GM08714 (cell line): Measurements from ENCODE around the gene CREBZF.
"Not testable (repeated sequence)": the region's sequence is repeated elsewhere in the genome, so short reads cannot be mapped to it uniquely, and the experiment has no call there.

Experiments
- H3K4me3 ChIP-seq: fragments of 200-500 bp; sonication (Bioruptor generic); 2 replicates; pipeline ENCODE4 v1.5.1; 2014; ENCODE audit warnings: mild to moderate bottlenecking, low read length, inconsistent platforms
- ZNF274 ChIP-seq: IDR thresholded peaks from 2 replicates; pipeline ENCODE4 v1.6.1; 2012; ENCODE audit warnings: mild to moderate bottlenecking, low read depth, low read length

CREBZF gene

DNA sequence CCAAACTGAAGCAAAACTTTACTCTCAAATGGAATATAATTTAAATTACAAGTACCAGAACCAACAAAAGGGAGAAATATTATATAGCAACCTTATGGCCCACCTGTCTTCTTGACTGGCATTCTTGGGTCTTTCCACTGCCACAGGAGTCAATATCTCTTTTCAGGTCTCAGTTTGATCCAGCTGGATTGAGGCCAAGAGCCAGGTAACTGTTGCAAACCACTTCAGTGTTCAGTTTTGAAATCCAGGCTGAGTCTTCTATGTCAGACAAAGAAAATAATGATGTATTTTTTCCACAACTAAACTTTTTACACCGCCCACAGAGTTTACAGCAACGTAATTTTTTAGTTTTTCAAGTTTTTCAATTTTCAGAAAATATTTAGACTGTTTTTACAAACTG is 38.4 kb downstream of the CREBZF start:
- no peak for TF ChIP-seq ZNF274
- no peak overlapping the region for H3K4me3 ChIP-seq

- H3K4me3 ChIP-seq: no peak overlapping the region
- TF ChIP-seq ZNF274: no peak
Observed at GRCh38 chr11:85620256-85620655, 44.7 kb downstream of the CREBZF start.

DNA sequence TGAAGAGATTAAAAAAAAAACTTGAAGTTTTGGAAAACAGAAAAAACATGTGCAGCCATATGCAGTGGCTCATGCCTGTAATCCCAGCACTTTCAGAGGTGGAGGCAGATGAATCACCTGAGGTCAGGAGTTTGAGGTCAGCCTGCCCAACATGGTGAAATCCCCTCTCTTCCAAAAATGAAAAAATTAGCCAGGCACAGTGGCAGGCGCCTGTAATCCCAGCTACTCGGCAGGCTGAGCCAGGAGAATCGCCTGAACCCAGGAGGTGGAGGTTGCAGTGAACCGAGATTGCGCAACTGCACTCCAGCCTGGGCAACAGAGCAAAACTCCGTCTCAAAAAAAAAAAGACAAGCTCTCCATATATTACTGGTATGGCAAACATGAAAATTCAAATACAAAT is 45.4 kb downstream of the CREBZF start:
- no peak overlapping the region for H3K4me3 ChIP-seq
- TF ChIP-seq ZNF274: no peak

GRCh38 chr11:85611643-85612042 is 53.3 kb downstream of the CREBZF start:
- H3K4me3 ChIP-seq: not testable (repeated sequence)
